CD4-positive, alpha-beta T cell treated with Interleukin-12 subunit alpha and Interleukin-12 subunit beta, for 1 hour (primary cell): ENCODE data around the gene ZFP69B.
"Not testable (repeated sequence)": the region's sequence is repeated elsewhere in the genome, so short reads cannot be mapped to it uniquely, and the experiment has no call there.

ENCODE experiments used
- DNase-seq: peaks from one replicate; pipeline ENCODE4 v3.0.0-alpha.2; 2020

ZFP69B gene

GRCh38 chr1:40438391-40439015, 11.8 kb upstream of the ZFP69B start:
- peak; percentile 55 for DNase-seq

GRCh38 chr1:40439247-40439646, 11.0 kb upstream of the ZFP69B start:
- no peak for DNase-seq

- peak; percentile 74 for DNase-seq
Measured at GRCh38 chr1:40450495-40451237, 390 bp downstream of the ZFP69B start.

- no peak for DNase-seq
Measured at GRCh38 chr1:40451238-40451585, 936 bp downstream of the ZFP69B start.

- DNase-seq, result no peak
Measured at GRCh38 chr1:40454873-40455272, 4.6 kb downstream of the ZFP69B start.

- no peak for DNase-seq
Measured at GRCh38 chr1:40462956-40463590, 12.8 kb downstream of the ZFP69B start.

GRCh38 chr1:40469327-40469726, 19.1 kb downstream of the ZFP69B start:
- no peak for DNase-seq

- no peak for DNase-seq
Measured at GRCh38 chr1:40475268-40475667, 25.0 kb downstream of the ZFP69B start.

- DNase-seq, result peak; percentile 76
Measured at GRCh38 chr1:40476924-40477677, 26.8 kb downstream of the ZFP69B start, which contains the start of gene ZFP69. Gene ZFP69, plus strand, starts transcription at chr1:40477290. Its CDS starts 2,072 bp downstream, at chr1:40479362.

GRCh38 chr1:40477678-40478053, 27.4 kb downstream of the ZFP69B start:
- peak; percentile 3 for DNase-seq

GRCh38 chr1:40478276-40478675, 28.0 kb downstream of the ZFP69B start:
- no peak for DNase-seq

- no peak for DNase-seq
Measured at GRCh38 chr1:40479156-40479555, 28.9 kb downstream of the ZFP69B start.

GRCh38 chr1:40495315-40495903, 45.1 kb downstream of the ZFP69B start:
- DNase-seq, result no peak

- not testable (repeated sequence) for DNase-seq
Measured at GRCh38 chr1:40502651-40503050, 52.4 kb downstream of the ZFP69B start.

GRCh38 chr1:40507973-40508372, 57.7 kb downstream of the ZFP69B start:
- DNase-seq, result no peak

- DNase-seq, result peak; percentile 83
Measured at GRCh38 chr1:40508375-40509341, 58.4 kb downstream of the ZFP69B start, which contains the start of gene EXO5. Gene EXO5, plus strand, starts transcription at chr1:40508767. Its CDS starts 5,778 bp downstream, at chr1:40514545.
